22Rv1 (cell line): ENCODE results near the gene PRR13.

Experiments
- ZFX ChIP-seq: fragments of 450-650 bp; IDR thresholded peaks from 2 replicates; pipeline ENCODE4 v1.6.1; 2017; ENCODE audit warnings: antibody characterized with exemption, borderline replicate concordance
- TF ChIP-seq, protein P1 (sequence below): fragments of 450-650 bp; IDR thresholded peaks from 2 replicates; pipeline ENCODE4 v1.5.1; 2017; ENCODE audit warnings: mild to moderate bottlenecking

DNA sequence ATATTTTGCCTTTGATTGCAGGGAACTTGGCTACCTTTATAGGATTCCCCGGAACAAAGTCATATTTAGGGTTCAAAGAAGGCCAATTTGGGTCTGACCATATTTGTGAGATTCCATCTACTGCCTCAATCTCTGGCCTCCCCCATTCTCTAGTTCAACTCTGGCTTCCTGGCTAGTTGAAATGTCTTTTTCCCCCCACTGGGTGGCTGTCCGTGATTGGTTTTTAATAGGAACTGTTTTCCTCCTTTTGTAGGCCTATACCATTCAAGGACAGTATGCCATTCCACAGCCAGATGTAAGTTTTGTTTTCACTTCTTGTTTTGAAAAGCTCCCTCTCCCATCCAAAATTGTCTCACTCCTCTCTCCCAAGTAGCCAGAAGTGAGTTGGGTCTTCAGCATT lies 24.1 kb downstream of the PRR13 start:
- TF ChIP-seq, protein P1, sequence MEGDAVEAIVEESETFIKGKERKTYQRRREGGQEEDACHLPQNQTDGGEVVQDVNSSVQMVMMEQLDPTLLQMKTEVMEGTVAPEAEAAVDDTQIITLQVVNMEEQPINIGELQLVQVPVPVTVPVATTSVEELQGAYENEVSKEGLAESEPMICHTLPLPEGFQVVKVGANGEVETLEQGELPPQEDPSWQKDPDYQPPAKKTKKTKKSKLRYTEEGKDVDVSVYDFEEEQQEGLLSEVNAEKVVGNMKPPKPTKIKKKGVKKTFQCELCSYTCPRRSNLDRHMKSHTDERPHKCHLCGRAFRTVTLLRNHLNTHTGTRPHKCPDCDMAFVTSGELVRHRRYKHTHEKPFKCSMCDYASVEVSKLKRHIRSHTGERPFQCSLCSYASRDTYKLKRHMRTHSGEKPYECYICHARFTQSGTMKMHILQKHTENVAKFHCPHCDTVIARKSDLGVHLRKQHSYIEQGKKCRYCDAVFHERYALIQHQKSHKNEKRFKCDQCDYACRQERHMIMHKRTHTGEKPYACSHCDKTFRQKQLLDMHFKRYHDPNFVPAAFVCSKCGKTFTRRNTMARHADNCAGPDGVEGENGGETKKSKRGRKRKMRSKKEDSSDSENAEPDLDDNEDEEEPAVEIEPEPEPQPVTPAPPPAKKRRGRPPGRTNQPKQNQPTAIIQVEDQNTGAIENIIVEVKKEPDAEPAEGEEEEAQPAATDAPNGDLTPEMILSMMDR: no peak
- TF ChIP-seq ZFX: no peak
